GM18498 (cell line): ENCODE measurements around the gene SMTNL2.
"Not testable (repeated sequence)": the region's sequence is repeated elsewhere in the genome, so short reads cannot be mapped to it uniquely, and the experiment has no call there.

Experiments
- ATAC-seq: cut with Tn5 transposase; IDR thresholded peaks from one replicate; pipeline ENCODE4 v1.9.1; 2021; ENCODE audit warnings: mild to moderate bottlenecking, moderate library complexity; ENCODE audit not compliant: unreplicated experiment

SMTNL2 gene

DNA sequence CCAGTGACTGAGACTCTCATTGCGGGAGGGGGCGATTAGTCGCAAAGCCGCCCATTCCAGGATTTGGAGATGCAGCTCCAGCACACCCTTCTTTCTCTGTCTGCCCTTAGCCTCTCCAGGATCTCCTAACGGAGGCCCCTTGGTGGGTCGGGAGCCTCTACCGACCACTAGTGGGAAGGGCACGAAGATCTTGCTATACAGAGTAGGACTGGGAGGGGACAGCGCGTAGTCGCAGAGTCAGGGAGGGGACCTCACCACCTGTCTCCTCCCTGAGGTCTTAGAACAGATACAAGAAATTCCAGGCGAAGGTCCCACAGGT is 588 bp upstream of the SMTNL2 start:
- ATAC-seq = no peak

DNA sequence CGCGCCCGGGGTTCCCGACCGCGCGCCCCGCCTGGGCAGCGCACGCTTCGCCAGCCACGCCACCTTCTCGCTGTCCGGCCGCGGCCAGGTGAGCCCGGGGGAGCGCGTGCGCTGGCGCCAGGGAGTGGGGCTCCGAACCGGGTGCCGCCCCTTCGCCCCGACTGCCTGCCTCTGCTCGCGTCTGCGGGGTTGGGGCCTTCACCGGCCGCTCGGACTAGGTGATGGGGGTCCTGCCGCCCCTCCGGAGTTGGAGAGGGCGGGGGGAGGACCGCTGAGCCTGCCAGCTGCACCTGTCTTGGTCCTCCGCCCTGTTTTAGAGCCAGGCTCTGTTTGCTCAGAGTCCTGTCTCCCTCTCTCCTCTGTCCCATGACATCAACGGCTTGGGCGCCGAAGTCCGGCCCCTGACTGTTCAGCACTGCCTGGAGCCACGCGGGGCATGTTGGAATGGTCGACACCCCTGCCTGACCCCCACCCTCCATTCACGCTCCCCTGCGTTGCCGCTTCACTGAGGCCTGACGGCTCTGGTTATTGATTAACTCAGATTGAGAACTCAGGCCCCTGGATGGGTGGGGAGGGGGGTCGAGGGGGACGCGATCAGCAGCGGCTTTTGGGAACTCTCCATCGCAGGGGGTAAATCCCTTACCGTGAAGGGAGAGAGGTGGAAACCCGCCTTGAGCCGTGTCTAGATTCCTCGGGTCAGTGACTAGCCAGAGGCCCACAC is 748 bp downstream of the SMTNL2 start:
- ATAC-seq = no peak

DNA sequence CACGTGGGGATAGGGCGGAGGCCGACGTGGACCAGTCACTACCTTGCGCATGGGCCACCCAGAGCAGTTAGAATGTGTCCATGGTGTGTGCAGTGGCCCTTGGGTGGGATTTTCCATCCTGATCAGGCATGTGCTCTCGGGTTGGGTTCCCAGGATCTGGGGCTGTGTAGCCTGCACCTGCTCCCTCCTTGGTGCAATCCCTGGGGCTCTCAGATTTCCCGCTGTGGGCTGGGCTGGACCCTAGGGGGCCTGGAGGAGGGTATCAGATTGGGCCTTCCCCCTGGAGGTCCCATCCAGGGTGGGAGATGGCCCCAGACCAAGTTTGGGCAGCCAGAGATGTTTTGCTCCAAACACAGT is 1.3 kb downstream of the SMTNL2 start:
- ATAC-seq = no peak

- no peak for ATAC-seq
Observed at GRCh38 chr17:4586043-4586442, 1.7 kb downstream of the SMTNL2 start.

GRCh38 chr17:4587195-4587594 is 2.9 kb downstream of the SMTNL2 start:
- no peak for ATAC-seq

DNA sequence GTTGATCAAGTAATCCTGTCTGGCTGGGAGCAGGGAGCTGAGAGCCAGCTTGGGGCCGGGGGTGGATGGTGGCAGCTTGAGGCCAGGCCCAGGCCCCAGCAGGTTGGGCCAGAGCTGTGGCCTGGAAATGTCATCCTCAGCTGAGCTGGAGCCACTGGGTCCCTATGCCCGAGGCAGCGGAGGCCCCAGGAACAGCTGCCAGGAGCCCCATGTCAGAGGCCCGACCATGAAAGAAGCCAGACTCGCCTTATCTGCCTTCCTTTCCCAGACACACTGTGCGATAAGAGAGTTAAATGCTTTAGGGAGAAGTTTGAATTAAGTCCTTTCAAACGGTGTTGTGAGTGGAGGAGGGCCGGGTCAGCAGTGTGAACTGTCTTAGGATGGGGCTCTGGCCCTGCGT is 3.5 kb downstream of the SMTNL2 start:
- no peak for ATAC-seq

- no peak for ATAC-seq
Observed at GRCh38 chr17:4588391-4588790, 4.1 kb downstream of the SMTNL2 start.

DNA sequence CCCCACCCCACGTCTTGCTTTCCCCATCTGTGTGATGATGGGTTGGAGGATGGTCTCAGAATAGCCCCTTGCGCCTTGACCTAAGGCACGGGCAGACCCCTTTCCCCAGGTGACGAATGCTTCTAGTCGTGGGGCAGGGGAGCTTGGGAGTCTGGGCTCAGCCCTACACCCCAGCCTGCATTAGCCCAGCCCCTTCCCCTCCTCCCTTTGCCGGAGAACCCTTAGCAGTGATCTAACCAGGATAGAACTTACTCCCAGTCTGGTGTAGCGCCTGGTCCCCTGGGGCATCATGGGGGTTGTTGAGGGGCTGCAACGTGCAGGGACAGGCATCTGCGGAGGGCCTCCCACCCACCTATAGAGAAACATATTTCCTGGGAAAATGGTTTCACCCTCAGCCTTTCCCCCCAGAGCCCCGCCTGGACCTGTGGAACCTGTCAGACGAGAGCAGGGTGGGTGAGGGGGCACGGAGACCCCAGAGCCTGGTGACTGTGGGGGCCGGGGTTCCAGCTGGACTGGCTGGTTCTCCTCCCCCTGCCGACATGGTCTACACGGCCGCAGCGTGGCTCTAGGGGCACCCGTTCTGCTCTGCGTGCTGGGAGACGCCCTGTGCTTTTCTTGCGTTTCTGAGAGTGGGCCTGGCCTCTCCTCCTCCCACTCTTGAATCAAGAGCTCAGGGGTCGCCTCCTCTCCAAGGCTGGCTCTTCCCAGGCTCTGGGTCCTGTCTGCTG is 4.7 kb downstream of the SMTNL2 start:
- no peak for ATAC-seq

GRCh38 chr17:4590042-4590441 is 5.7 kb downstream of the SMTNL2 start:
- not testable (repeated sequence) for ATAC-seq

DNA sequence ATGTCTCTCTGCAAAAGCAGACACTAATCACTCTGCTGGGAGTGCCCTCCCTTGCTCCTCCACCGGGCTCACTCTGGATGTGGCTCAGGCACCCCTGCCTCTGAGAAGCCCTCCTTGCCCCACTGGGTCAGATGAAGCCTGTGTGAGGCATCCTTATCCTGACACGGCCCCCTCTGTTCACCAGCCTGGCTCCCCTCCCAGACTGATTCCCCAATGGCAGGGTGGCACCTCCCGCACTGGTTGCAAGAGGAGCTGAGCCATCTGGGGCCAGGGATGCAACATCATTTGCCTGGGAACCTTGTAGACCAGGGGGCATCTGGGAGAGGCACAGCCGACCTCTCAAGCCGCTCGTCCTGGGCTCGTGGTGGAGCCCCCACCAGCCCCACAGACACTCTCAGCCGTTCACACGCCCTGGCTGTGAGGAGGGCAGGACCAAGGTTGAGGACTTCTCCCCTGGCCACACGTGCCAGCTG is 6.7 kb downstream of the SMTNL2 start:
- ATAC-seq = no peak

DNA sequence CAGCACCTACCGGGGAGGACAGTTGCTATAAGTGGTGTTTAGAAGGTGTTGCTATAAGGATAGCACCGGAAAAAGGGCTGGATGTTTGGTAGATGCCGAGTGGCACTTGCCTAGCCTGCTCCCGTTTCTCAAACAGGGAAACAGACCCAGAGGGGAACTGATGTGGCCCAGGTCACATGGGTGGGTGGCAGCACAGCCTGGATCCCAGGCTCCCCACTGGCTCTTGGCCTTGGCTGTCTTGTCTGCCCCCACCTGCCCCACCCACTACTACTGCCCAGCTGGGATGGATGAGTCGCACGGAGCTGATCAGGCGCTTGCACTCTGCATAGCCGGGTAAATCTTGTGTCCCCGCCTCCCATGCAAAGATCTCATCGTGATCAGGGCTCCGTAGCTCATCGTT is 7.2 kb downstream of the SMTNL2 start:
- ATAC-seq = no peak

GRCh38 chr17:4592240-4593005 is 8.1 kb downstream of the SMTNL2 start:
- no peak for ATAC-seq

DNA sequence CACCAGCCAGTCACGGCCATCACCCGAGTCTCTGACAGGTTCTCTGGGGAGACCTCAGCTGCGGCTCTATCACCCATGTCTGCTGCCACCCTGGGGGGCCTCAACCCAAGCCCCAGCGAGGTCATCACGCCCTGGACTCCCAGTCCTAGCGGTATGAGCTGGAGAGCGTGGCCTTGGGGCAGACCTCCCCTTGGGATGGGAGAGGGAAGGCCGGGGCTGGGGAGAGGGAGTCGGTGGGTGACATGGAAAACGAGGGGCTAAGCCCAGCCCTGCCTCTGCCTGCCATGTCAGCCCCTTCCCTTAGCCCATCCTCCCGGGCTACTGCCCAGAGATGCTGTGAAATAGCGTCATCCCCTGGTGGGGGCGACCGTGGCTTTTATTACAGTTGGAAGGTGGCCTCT is 8.7 kb downstream of the SMTNL2 start:
- no peak for ATAC-seq

- no peak for ATAC-seq
Observed at GRCh38 chr17:4594406-4594805, 10.1 kb downstream of the SMTNL2 start.

- ATAC-seq = no peak
Observed at GRCh38 chr17:4594931-4595684, 10.8 kb downstream of the SMTNL2 start.

DNA sequence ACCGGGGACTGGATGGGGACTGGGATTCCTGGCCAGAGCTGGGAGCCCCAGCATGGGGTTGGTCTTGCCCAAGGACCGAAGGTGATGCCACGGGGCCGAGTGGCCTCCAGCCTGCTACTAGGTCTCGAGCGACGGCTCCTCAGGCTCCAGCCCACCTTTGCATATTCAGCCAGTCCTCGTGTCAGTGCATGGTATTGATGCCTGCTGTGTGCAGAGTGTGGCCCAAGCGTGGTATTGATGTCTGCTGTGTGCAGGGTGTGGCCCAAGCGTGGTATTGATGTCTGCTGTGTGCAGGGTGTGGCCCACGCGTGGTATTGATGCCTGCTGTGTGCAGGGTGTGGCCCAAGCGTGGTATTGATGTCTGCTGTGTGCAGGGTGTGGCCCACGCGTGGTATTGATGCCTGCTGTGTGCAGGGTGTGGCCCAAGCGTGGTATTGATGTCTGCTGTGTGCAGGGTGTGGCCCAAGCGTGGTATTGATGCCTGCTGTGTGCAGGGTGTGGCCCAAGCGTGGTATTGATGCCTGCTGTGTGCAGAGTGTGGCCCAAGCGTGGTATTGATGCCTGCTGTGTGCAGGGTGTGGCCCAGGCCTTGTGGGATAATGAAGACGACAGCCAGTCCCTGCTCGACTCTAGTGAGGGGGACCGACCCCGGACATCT is 11.5 kb downstream of the SMTNL2 start:
- not testable (repeated sequence) for ATAC-seq

DNA sequence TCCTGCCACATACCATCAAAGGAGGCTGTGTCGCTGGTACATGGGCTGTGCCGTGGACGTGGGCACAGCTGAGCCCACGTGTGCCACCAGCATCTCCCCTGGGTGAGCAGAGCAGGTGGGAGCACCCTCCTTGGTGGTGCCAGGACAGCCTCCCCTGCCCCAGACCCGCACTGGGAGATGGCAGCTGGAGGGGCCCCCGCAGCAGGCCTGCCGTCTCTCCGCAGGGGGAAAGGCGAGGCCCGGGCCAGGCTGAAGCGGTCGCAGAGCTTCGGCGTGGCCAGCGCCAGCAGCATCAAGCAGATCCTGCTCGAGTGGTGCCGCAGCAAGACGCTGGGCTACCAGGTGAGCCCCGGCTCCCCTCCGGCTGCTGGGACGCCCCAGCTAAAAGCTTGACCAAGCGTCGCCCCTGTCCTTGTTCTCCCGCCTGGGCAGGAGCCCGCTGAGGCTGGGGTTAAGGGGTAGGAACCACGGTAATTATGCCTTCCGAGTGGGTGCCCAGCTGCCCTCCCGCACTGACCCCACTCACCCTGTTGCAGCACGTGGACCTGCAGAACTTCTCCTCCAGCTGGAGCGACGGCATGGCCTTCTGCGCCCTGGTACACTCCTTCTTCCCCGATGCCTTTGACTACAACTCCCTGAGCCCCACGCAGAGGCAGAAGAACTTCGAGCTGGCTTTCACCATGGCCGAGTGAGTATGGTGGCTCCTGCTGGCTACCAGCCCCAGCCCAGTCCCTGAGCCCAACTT is 12.5 kb downstream of the SMTNL2 start:
- ATAC-seq = no peak

- no peak for ATAC-seq
Observed at GRCh38 chr17:4597975-4598374, 13.6 kb downstream of the SMTNL2 start.

GRCh38 chr17:4598776-4599504 is 14.6 kb downstream of the SMTNL2 start:
- no peak for ATAC-seq
